Hematopoietic multipotent progenitor cell treated with erythropoietin and hydrocortisone succinate and interleukin-3 and kit ligand, for 6 days (in vitro differentiated cells): ENCODE results near the gene GNPTG.

ENCODE experiments used
- DNase-seq: peaks from one replicate; pipeline ENCODE4 v3.0.0-alpha.2; 2015

Gene GNPTG

DNA sequence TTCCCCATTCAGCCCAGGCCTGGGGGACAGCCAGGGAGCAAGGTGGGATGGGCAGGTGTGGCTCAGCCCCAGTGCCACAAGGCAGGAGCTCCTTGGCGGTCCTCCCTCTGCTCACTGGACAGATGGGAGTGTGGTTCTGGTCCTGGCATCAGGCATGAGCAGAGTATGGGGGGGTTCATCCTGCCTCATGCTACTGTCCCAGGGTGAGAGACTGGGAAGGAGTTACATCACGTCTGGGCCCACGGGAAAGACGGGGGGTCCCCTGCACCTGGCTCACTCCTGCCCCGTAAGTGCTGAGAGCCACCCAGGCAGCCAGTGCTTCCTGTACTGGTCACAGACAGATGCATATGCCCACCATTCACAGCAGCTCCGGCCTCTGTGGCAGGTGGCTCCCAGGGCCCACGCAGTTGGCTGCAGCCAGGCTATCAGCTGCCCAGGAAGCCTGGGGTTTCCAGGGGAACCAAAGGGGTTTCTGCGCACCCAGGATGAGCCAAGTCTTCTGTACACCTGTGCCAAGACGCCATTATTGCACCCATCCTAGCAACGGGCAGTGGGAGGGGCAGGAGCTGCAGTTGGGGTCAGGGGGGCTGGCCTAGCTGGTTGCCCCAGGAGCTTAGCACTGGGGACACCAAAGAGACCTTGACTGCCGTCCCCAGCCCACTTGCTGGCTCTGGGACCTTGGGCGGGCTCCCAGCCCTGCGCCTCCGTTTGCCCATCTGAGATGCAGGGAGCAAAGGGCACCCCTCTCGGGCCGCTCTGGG is 16.3 kb upstream of the GNPTG start:
- peak; percentile 15 for DNase-seq

DNA sequence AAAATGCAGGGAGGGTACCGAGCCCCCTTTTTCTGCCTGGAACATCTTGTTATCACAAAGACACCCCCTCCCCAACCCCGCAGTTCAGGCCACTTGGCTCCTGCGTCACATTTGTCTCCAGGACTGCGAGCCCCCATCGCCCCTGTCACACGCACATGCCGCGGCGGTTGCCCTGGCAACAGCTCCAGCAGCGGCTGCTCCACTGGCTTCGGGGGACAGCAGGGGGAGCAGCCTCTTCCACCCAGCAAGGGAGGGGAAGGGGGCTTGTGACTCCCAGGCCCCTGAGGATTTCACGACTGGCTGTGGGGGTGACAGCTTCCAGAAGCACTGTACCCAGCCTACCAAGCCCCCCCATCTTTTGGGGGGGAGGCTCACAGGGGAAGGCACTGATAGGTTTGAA is 15.7 kb upstream of the GNPTG start:
- peak; percentile 26 for DNase-seq

DNA sequence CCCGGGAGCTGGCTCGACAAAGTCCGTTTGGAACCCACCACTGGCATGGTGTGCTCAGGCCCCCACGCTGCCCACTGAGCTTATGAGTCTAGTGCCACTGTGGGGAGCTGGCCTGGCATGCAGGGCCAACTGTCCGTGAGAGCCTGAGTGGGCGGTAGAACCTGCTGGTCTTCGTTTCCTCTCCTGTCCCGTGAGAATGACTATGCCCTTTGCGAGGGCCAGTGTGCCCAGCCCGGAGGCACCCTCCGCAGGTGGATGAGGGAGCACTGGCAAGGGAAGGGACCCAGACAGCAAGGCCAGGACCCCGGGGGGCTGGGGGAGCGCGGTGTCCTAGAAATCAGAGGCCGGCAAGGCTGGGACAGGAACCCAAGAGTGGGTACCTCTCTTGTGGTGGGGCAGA is 15.1 kb upstream of the GNPTG start:
- DNase-seq: no peak

DNA sequence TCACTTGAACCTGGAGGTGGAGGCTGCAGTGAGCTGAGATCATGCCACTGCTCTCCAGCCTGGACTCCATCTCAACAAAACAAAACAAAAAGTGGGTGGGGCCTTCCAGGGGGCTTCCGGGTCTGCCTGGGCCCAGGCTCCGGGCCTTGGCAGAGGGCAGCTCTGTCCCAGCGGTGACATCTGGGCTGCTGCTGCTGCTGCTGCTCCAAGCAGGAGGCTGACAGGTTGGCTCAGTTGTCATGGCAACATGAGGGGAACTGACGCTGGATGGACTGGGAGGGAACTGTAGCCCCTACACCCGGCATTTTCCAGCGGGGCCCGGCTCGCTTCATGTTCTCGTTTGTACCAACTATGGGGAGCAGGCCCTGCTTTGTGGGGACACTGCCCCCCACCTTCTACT is 14.2 kb upstream of the GNPTG start:
- peak; percentile 25 for DNase-seq

DNA sequence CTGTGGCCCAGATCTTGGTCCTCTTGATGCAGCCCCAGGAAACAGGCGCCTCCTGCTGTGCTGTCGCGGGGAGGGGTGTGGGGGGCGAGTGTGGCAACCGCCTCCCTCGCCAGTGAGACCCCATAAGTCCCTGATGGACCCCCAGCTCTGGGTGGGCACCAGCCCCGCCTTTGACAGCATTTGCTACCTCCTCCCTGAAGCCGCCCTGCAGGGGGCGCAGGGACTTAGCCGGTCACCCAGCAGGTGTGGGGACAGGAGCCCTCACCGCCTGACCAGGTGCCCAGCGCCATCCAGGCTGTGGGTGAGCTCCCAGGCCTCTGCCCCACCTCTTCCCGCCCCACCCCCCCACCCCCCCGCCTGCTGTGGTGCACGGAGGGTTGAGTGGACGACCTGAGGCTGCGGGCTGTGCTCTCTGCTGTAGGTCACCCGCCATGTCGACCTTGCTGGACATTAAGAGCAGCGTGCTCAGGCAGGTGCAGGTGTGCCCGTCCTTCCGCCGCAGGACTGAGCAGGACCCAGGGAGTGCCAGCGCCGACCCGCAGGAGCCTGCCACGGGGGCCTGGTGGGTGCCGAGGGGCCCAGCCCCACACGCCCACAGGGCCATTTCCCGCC is 13.5 kb upstream of the GNPTG start:
- peak; percentile 55 for DNase-seq

DNA sequence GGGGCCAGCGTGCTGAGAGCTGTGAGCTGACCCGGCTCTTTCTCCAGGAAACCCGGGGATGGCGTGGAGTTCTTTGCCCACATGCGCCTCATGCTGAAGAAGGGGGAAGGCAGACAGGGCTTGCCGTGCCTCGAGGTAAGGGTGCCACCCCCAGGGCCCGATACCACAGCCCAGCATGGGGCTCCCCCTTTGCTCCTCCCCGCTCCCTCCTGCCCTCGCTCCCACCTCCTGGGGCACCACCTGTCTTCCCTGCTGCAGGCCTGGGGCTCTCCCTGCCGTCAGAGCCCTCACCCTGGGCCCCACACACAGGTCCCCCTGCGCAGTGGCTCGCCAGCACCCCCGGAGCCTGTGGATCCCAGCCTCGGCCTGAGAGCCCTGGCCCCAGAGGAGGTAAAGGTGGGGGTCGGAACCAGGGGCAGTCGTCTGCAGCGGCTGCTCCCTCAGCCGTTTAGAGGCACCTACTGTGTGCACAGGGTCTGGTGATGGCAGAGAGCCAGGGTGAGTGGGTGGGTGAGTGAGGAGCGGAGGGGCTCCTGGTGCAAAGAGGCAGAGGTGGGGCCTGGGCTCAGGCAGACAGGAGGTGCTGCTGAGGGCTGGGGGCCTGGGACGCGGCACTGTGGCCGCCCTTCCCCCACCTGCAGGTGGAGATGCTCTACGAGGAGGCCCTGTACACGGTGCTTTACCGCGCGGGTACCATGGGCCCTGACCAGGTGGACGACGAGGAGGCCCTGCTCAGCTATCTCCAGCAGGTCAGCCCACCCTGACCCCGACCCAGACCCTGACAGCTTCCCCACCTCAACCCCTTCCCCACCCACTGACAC is 12.7 kb upstream of the GNPTG start:
- peak; percentile 1 for DNase-seq

DNA sequence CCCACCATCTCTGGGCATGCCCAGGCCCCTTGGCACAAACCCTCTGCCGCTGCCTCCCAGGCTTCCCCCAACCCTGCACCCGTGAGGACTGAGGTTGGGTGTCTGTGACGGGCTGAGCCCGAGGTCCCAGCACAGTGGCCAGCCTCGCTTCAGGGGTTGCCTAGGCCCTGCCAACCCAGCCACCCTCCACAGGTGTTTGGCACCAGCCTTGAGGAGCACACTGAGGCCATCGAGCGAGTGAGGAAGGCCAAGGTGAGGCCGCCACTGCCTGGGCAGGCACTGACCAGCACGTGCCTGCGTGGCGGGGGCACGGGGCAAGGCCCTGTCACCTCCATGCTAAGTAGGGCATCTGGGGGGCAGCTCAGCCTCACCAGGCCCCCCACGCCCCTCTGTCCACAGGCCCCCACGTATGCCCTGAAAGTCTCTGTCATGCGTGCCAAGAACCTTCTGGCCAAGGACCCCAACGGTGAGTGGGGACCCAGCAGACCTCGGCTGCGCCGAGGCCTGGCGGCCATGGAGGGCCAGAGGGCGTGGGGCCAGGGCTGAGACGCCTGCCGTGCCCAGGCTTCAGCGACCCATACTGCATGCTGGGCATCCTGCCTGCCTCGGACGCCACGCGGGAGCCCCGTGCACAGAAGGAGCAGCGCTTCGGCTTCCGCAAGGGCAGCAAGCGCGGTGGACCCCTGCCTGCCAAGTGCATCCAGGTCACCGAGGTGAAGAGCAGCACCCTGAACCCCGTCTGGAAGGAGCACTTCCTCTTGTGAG is 10.8 kb upstream of the GNPTG start:
- DNase-seq: no peak

DNA sequence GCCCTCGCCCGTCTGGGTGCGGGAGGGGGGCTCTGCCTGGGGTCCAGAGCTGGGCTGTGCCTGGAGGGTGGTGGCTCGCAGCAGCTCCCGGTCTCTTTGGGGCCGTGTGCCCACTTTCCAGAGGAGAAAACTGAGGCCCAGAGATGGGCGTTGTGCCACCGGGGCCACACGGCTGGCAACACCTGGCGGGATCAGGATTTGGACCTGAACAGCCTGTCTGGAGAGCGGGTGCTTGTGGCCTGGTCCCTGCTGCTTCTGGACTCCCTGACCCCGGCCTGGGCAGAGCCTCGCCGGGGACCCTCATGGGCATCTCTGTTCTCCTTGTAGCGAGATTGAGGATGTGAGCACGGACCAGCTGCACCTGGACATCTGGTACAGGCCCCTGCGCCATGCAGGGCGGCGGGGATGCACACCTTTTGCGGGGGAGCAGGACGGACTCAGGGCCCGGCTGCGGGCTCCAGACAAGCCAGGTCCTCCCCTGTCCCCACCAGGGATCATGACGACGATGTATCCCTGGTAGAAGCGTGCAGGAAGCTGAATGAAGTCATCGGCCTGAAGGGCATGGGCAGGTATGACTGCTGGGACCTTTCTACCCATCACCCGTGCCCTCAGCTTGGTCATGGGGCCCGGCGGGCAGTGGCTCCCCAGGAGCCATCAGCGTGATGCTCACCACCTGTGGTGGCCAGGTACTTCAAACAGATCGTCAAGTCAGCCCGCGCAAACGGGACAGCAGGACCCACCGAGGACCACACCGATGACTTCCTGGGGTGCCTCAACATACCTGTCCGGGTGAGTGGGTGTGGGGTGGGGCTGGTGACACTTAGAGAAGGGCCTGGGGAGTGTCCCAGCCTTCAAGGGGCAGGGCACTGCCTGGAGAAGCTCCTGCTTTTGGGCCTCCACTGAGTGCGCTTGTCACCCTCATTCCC is 10.0 kb upstream of the GNPTG start:
- DNase-seq: no peak

DNA sequence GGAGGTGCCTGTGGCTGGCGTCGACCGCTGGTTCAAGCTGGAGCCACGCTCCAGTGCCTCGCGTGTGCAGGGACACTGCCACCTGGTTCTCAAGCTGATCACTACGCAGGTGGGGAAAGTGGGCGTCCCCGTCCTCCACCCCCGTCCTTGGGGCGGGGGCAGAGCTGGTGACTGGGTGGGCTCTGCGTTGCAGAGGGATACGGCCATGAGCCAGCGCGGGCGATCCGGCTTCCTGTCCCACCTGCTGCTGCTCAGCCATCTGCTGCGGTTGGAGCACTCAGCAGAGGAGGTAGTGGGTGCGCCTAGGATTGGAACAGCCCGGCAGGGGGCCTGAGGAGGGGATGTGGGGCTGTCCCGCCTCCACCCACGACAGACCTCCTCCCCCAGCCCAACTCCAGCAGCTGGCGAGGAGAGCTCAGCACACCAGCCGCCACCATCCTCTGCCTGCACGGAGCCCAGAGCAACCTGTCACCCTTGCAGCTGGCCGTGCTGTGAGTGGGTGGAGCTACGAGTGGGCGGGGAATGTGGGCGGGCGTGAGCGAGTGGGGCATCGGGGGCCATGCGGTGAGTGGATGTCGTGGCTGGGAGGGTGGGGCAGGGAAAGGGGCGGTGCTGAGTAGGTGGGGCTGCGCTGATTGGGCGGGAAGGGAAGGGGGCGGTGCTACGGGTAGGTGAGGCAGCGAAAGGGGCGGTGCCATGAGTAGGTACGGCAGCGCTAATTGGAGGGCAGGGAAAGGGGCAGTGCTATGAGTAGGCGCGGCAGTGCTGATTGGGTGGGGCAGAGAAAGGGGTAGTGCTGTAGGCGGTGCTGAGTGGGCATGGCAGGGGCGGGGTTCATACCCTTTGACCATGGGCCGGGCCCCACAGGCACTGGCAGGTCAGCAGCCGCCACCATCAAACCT is 9.0 kb upstream of the GNPTG start:
- DNase-seq: peak; percentile 100

DNA sequence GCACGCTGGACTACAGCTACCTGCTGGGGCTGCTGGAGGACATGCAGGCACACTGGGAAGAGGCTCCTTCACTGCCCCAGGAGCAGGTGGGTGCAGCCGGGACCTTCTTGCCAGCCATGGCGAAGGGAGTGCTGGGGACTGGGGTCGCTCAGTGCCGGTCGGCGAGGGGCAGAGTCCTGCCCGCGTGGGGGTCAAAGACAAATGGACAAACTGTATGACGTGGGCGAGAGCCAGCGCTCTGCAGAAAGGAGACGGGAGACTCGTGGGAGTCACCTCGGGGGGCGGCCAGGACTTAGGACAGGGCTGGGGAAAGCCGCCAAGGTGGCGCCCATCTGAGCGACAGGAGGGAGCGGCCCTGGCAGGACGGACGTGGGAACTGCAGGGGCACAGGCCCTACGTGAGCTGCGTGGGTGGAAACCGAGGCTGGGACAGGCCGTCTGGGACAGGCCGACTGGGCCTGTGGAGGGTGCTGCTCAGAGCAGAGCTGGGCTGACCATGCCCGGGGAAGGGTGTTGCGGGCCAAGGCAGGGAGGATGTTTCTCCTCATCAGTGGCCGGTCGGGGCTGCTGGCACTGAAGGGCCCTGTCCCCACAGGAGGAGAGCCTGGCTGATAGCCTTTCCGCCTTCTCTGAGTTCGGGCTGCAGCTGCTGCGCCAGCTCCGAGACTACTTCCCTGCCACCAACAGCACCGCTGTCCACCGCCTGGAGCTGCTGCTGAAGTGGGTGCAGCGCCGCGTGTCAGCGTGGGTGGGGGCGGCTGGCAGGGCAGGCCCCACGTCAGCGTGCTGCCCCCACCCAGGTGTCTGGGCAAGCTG is 8.1 kb upstream of the GNPTG start:
- no peak for DNase-seq

DNA sequence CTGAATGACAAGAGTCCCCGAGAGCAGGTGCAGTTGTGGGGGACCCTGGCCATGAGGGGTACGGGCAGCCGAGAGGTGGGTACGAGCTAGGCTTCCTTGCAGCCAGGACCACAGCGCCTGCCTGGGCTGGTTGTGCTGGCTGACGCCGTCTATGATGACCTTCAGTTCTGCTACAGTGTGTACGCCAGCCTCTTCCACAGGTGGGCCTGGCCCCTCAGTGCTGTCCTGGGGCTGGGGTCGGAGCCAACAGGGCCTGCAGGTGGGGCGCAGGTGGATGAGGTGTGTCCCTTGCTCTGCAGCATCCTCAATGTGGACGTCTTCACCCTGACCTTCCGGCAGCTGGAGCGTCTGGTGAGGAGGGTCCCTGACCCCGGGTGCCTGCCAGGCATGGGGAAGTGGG is 7.2 kb upstream of the GNPTG start:
- no peak for DNase-seq

DNA sequence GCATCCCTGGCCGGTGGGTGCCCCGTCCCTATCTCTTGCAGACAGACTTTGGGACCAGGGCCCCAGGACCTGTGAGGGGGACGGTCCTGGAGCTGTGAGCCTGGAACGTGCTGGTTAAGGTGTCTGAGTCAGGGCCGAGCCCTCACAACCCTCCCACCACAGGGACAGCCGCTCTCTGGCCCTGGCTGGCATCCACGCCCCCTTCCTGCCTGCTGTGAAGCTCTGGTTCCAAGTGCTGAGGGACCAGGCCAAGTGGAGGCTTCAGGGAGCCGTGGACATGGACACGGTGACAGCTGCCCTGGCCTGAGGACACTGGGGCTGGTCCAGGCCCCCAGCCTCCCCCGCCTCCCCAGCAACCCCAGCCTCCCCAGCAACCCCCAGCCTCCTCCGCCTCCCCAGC is 6.6 kb upstream of the GNPTG start:
- DNase-seq: no peak

DNA sequence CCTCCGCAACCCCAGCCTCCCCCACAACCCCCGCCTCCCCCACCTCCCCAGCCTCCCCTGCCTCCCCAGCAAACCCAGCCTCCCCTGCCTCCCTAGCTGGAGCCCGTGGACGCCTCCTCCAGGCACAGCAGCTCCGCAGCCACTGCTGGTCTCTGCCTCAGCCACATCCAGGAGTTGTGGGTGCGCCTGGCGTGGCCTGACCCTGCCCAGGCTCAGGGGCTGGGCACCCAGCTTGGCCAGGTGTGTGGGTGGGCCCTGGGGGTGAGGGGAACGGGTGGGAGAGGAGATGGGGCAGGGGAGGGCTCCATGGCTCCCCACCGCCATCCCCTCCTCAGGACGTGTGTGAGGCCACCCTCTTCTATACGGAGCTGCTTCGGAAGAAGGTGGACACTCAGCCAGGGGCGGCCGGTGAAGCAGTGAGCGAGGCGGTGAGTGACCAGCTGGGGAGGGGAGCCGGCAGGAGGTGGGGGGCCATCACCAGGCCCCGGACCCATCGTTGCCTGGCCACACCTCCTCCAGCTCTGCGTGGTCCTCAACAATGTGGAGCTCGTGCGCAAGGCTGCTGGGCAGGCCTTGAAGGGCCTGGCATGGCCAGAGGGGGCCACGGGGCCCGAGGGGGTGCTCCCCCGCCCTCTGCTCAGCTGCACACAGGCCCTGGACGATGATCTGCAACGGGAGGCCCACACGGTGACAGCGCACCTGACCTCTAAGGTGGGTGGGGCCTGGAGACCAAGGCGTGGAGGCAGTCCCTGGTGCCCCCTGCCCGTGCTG is 5.9 kb upstream of the GNPTG start:
- DNase-seq: no peak

DNA sequence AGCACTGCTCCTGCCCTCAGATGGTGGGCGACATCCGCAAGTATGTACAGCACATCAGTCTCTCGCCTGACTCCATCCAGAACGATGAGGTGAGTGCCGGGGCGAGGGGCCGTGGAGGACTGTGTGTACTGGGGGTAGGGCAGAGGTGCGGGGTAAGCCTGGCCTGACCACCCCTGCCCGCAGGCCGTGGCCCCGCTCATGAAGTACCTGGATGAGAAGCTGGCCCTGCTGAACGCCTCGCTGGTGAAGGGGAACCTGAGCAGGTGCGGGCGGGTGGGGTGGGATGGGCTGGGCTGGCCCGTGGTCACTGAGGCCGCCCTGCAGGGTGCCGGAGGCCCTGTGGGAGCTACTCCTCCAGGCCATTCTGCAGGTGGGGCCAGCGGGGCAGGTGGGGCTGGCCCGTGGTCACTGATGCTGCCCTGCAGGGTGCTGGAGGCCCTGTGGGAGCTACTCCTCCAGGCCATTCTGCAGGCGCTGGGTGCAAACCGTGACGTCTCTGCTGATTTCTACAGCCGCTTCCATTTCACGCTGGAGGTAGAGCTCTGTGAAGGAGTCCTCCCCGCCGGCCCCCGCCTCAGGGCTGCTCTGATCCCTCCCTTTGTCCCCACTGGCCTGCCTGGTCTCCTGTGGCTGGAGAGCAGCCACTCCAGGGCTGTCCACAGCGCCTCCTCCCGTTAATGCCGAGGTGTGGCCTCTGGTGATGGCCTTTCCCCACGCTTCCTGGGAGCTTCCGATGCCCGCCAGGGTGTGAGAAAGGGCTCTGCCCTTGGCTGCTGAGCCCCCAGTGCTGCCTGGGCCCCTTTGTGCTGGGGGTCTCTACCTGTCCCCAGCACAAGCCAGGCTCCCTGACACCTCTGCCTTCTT is 5.1 kb upstream of the GNPTG start:
- DNase-seq: no peak

DNA sequence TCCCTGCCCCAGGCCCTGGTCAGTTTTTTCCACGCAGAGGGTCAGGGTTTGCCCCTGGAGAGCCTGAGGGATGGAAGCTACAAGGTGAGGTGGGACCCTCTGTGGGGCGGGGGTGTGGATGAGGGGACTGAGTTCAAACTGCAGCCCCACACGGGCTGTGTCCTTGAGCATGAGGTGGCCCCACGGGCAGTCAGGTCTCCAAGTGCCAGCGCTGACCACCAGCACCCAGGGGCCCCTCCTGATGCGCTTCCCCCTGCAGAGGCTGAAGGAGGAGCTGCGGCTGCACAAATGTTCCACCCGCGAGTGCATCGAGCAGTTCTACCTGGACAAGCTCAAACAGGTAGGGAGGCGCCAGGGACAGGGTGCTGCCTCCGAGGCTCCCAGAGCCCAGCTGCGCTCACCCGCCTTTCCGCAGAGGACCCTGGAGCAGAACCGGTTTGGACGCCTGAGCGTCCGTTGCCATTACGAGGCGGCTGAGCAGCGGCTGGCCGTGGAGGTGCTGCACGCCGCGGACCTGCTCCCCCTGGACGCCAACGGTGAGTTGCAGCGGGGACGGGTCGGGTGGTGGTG is 4.4 kb upstream of the GNPTG start:
- no peak for DNase-seq

DNA sequence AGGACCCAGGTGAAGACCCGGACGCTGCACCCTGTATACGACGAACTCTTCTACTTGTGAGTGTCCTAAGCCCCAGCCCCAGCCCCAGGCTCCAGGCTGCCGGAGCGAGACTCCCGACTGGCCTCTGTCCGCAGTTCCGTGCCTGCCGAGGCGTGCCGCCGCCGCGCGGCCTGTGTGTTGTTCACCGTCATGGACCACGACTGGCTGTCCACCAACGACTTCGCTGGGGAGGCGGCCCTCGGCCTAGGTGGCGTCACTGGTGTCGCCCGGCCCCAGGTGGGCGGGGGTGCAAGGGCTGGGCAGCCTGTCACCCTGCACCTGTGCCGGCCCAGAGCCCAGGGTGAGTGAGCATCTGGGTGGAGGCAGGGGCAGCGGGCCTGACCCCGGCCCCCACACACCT is 3.8 kb upstream of the GNPTG start:
- DNase-seq: no peak

DNA sequence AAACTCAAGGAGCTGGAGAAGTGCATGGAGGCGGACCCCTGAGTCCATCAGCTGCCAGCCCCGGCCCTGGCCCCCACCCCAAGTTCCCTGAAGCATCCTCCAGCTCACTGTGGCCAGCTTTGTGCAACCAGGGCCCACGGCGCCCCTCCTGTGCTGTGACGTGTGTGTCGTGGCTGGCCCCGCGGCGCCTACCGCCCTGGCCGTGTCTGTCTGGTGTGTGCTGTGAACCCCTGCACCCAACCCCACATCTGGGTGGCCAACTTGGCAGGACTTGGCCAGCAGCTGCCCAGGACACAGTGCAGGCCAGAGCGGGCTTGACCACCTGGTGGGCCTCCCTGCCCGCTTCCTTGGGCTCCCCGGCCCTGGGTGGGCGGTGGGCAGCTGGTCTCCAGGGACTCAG is 3.3 kb upstream of the GNPTG start:
- no peak for DNase-seq

DNA sequence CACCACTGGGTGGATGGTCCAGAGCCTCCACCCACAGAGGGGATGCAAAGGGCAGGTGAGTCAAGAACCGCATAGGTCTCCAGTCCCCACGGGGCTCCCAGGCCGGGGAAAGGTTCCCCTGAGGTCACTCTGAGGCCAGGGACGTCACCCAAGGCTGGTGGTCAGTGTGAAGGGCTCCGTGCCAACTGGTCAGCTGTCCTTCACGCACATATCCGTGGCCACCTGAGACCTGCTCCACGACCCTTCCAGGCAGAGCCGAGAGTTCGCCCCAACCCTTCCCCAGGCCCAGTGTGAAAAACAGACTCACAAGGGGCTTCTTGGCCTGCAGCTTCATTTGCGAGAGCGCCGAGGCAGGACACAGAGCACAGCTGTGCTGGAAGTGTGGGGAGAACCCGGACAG is 2.8 kb upstream of the GNPTG start:
- no peak for DNase-seq
